ENCODE measurements around the gene PLD1. TPM values are rescaled to one million over a fixed set of nuclear protein-coding genes. Genes with fewer than 3 reads are reported as not detected.

The PLD1 gene
- total RNA-seq, 4 donors from 2014 or later: 30.9 to 67.9 (median 56.0) TPM

GRCh38 chr3:171712171-171712938, 97.9 kb downstream of the PLD1 start:
- no peaks in the 10 kb centered on the region for H3K27me3 ChIP-seq
- H3K36me3 ChIP-seq: peaks cover 0 to 93% (median 0%) of the 10 kb centered on the region in 3 donors
- H3K4me1 ChIP-seq: no peaks in the 10 kb centered on the region
- H3K27ac ChIP-seq: no peak overlapping the region
- TF ChIP-seq POLR2A (IDR thresholded peaks at IDR 0.05) (no peak), CTCF (IDR thresholded peaks at IDR 0.05) (no peak)
- WGBS, 2 donors: 70 to 78% methylated on average over 8 of the region's 8 CpGs
- intact Hi-C loops (cut with DNase I): no loop called here
- H3K9me3 ChIP-seq: no peaks in the 10 kb centered on the region
- no peak for DNase-seq
- no peak overlapping the region for H3K4me3 ChIP-seq

GRCh38 chr3:171711461-171712170, 98.7 kb downstream of the PLD1 start:
- Histone ChIP-seq H3K27me3 (no peaks in the 10 kb centered on the region), H3K9me3 (no peaks in the 10 kb centered on the region), H3K4me3 (no peak overlapping the region), H3K4me1 (no peaks in the 10 kb centered on the region), H3K36me3 (peaks cover 0 to 93% (median 0%) of the 10 kb centered on the region in 3 donors), H3K27ac (no peak overlapping the region)
- no peak for DNase-seq
- 94% methylated on average over 3 of the region's 3 CpGs for WGBS, 2 donors
- intact Hi-C loops (cut with DNase I): no loop called here
- TF ChIP-seq CTCF (IDR thresholded peaks at IDR 0.05) (no peak), POLR2A (IDR thresholded peaks at IDR 0.05) (no peak)

GRCh38 chr3:171710359-171710758, 99.9 kb downstream of the PLD1 start:
- intact Hi-C loops (cut with DNase I): no loop called here
- H3K9me3 ChIP-seq: no peaks in the 10 kb centered on the region
- no peak overlapping the region for H3K27ac ChIP-seq
- H3K4me1 ChIP-seq: no peaks in the 10 kb centered on the region
- no peaks in the 10 kb centered on the region for H3K27me3 ChIP-seq
- 93 to 98% methylated on average over 7 to 12 of the region's 17 CpGs for WGBS, 2 donors
- no peak for DNase-seq
- no peak overlapping the region for H3K4me3 ChIP-seq
- H3K36me3 ChIP-seq: peaks cover 0 to 90% (median 0%) of the 10 kb centered on the region in 3 donors
- TF ChIP-seq CTCF (IDR thresholded peaks at IDR 0.05) (no peak), POLR2A (IDR thresholded peaks at IDR 0.05) (no peak)

GRCh38 chr3:171704814-171705213, 105.5 kb downstream of the PLD1 start:
- no peak overlapping the region for H3K27ac ChIP-seq
- peaks cover 0 to 81% (median 0%) of the 10 kb centered on the region in 3 donors for H3K36me3 ChIP-seq
- no peaks in the 10 kb centered on the region for H3K4me1 ChIP-seq
- no peak overlapping the region for H3K4me3 ChIP-seq
- whole genome bisulfite sequencing, 2 donors: 94 to 100% methylated on average over 4 of the region's 8 CpGs
- no peak for DNase-seq
- TF ChIP-seq POLR2A (IDR thresholded peaks at IDR 0.05) (no peak), CTCF (IDR thresholded peaks at IDR 0.05) (no peak)
- no peaks in the 10 kb centered on the region for H3K27me3 ChIP-seq
- H3K9me3 ChIP-seq: no peaks in the 10 kb centered on the region
- intact Hi-C loops (cut with DNase I): no loop called here

- H3K36me3 ChIP-seq: peaks cover 0 to 79% (median 0%) of the 10 kb centered on the region in 3 donors
- TF ChIP-seq POLR2A (IDR thresholded peaks at IDR 0.05): no peak
- TF ChIP-seq CTCF (IDR thresholded peaks at IDR 0.05): peak in 5 of 6 experiments; percentile 47 to 70 (median 49)
- H3K27ac ChIP-seq: no peak overlapping the region
- DNase-seq: no peak
- no peak overlapping the region for H3K4me3 ChIP-seq
- no peaks in the 10 kb centered on the region for H3K4me1 ChIP-seq
- no peaks in the 10 kb centered on the region for H3K27me3 ChIP-seq
- no peaks in the 10 kb centered on the region for H3K9me3 ChIP-seq
- intact Hi-C loops (cut with DNase I): no loop called here
- 16 to 31% methylated on average over 2 of the region's 2 CpGs for WGBS, 2 donors
These were observed 106.3 kb downstream of the PLD1 start for GRCh38 chr3:171704002-171704401.

All from esophagus squamous epithelium (tissue), 5 donors.